NB4 (cell line): Measurements from ENCODE around the gene MAP3K2.

ENCODE experiments used
- POLR2A ChIP-seq: IDR thresholded peaks from 2 replicates; pipeline ENCODE4 v1.6.1; 2011; ENCODE audit warnings: mild to moderate bottlenecking; ENCODE audit not compliant: insufficient read length; ENCODE audit errors: extremely low read depth
- TF ChIP-seq, protein P1 (sequence below): IDR thresholded peaks from one replicate; pipeline ENCODE4 v1.5.1; 2012; ENCODE audit warnings: low read depth, low read length

DNA sequence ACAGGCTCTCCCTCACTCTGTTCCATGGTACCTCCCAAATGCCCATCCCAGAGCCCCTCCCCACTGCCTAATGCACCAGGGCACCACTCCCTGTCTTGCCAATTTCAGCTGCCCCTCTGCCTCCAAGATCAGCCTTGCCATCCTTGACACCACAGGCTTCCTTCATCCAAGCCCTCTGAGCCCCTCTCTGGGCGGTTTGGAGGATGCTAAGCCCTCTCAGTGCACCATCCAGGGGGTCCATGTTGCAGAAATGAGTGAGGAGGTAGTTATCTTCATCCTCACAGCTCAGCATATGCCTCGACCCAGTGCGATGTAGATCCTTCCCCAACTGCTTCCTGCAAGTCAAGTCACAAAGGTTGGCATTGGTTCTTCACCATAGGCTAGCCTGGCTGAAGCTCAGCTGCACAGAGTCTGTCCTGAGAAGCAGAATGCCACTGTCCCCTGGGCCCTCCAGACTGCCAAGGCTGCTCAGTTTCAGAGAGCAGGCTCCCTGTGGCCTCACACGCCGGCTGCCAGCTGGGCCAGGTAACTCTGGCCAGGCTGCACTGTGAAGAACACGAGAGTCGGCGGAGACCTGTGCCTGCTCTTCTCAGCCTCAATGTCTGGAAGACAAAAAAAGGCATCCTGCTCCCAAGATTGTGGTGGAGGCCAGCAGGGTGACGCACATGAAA, 9.9 kb upstream of the MAP3K2 start:
- TF ChIP-seq, protein P1, sequence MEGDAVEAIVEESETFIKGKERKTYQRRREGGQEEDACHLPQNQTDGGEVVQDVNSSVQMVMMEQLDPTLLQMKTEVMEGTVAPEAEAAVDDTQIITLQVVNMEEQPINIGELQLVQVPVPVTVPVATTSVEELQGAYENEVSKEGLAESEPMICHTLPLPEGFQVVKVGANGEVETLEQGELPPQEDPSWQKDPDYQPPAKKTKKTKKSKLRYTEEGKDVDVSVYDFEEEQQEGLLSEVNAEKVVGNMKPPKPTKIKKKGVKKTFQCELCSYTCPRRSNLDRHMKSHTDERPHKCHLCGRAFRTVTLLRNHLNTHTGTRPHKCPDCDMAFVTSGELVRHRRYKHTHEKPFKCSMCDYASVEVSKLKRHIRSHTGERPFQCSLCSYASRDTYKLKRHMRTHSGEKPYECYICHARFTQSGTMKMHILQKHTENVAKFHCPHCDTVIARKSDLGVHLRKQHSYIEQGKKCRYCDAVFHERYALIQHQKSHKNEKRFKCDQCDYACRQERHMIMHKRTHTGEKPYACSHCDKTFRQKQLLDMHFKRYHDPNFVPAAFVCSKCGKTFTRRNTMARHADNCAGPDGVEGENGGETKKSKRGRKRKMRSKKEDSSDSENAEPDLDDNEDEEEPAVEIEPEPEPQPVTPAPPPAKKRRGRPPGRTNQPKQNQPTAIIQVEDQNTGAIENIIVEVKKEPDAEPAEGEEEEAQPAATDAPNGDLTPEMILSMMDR = no peak
- no peak for TF ChIP-seq POLR2A
